Liver (tissue), 9 donors: Measurements from ENCODE around the gene NUP214. TPM values are rescaled to one million over a fixed set of nuclear protein-coding genes. Genes with fewer than 3 reads are reported as not detected.

Experiments
- DNase-seq: peaks from one replicate; pipeline ENCODE4 v3.0.0-alpha.2; 2017; ENCODE audit warnings: low spot score
- H3K27ac ChIP-seq, 2 donors: one replicate each; pipeline ENCODE4 v1.7.0; 2013; ENCODE audit warnings: inconsistent platforms in 2 of 2, low read length in 2 of 2, control low read depth in 1 of 2, low read depth in 1 of 2, mild to moderate bottlenecking in 1 of 2
- H3K27me3 ChIP-seq, 4 donors: one replicate each; pipeline versions ENCODE4 v1.6.1 to v1.7.0; 2013; ENCODE audit warnings: low read length in 3 of 4, inconsistent platforms in 1 of 4, mild to moderate bottlenecking in 1 of 4, moderate library complexity in 1 of 4; ENCODE audit not compliant: control insufficient read depth in 4 of 4, insufficient read depth in 4 of 4
- H3K36me3 ChIP-seq, 4 donors: one replicate each; pipeline versions ENCODE4 v1.6.1 to v1.7.0; 2013; ENCODE audit warnings: low read length in 3 of 4, mild to moderate bottlenecking in 3 of 4, low read depth in 1 of 4, moderate library complexity in 1 of 4; ENCODE audit not compliant: control insufficient read depth in 4 of 4, insufficient read depth in 3 of 4
- H3K4me1 ChIP-seq, 4 donors: one replicate each; pipeline versions ENCODE4 v1.6.1 to v1.7.0; 2013; ENCODE audit warnings: low read length in 3 of 4, mild to moderate bottlenecking in 3 of 4, moderate library complexity in 1 of 4; ENCODE audit not compliant: control insufficient read depth in 4 of 4, insufficient read depth in 4 of 4
- H3K4me3 ChIP-seq, 3 donors: one replicate each; pipeline versions ENCODE4 v1.6.1 to v1.7.0; 2013; ENCODE audit warnings: low read length in 3 of 3, control low read depth in 1 of 3, low read depth in 1 of 3, mild to moderate bottlenecking in 1 of 3
- H3K9ac ChIP-seq, 2 donors: one replicate each; pipeline ENCODE4 v1.7.0; 2013; ENCODE audit warnings: low read length in 2 of 2, mild to moderate bottlenecking in 2 of 2, moderate library complexity in 2 of 2, control low read depth in 1 of 2, low read depth in 1 of 2
- H3K9me3 ChIP-seq, 4 donors: one replicate each; pipeline versions ENCODE4 v1.6.1 to v1.7.0; 2013; ENCODE audit warnings: low read length in 3 of 4; ENCODE audit not compliant: control insufficient read depth in 4 of 4
- ATF3 ChIP-seq: IDR thresholded peaks from 2 replicates; pipeline ENCODE4 v1.6.1; 2016; ENCODE audit warnings: antibody characterized with exemption
- EGR1 ChIP-seq, 2 donors: IDR thresholded peaks; 2 replicates each; pipeline ENCODE4 v1.6.1; 2016 to 2018; ENCODE audit warnings: antibody characterized with exemption in 2 of 2, low read depth in 2 of 2
- FOXA1 ChIP-seq: IDR thresholded peaks from 2 replicates; pipeline ENCODE4 v1.6.1; 2016; ENCODE audit warnings: antibody characterized with exemption
- FOXA2 ChIP-seq: IDR thresholded peaks from 2 replicates; pipeline ENCODE4 v1.6.1; 2016; ENCODE audit warnings: antibody characterized with exemption
- GABPA ChIP-seq, 2 donors: IDR thresholded peaks in 1 of 2; conservative IDR thresholded peaks in 1 of 2; 2 replicates each; pipeline ENCODE4 v1.6.1; 2016; ENCODE audit warnings: antibody characterized with exemption in 2 of 2, mild to moderate bottlenecking in 1 of 2, moderate library complexity in 1 of 2
- HNF4A ChIP-seq, 2 donors: conservative IDR thresholded peaks; 2 replicates each; pipeline ENCODE4 v1.6.1; 2016; ENCODE audit warnings: antibody characterized with exemption in 2 of 2, mild to moderate bottlenecking in 2 of 2
- HNF4G ChIP-seq: IDR thresholded peaks from 2 replicates; pipeline ENCODE4 v1.6.1; 2016; ENCODE audit warnings: antibody characterized with exemption
- JUND ChIP-seq, 2 donors: IDR thresholded peaks; 2 replicates each; pipeline ENCODE4 v1.6.1; 2016; ENCODE audit warnings: antibody characterized with exemption in 2 of 2
- MAX ChIP-seq: IDR thresholded peaks from 2 replicates; pipeline ENCODE4 v1.6.1; 2016; ENCODE audit warnings: antibody characterized with exemption
- NR2F2 ChIP-seq: IDR thresholded peaks from 2 replicates; pipeline ENCODE4 v1.6.1; 2016; ENCODE audit warnings: antibody characterized with exemption
- RAD21 ChIP-seq, 2 donors: IDR thresholded peaks; 2 replicates each; pipeline ENCODE4 v1.6.1; 2016; ENCODE audit warnings: antibody characterized with exemption in 2 of 2, mild to moderate bottlenecking in 2 of 2
- RXRA ChIP-seq, 2 donors: IDR thresholded peaks; 2 replicates each; pipeline ENCODE4 v1.6.1; 2017 to 2018; ENCODE audit warnings: antibody characterized with exemption in 2 of 2, mild to moderate bottlenecking in 1 of 2
- SP1 ChIP-seq: IDR thresholded peaks from 2 replicates; pipeline ENCODE4 v1.6.1; 2018; ENCODE audit warnings: antibody characterized with exemption, mild to moderate bottlenecking
- TAF1 ChIP-seq: conservative IDR thresholded peaks from 2 replicates; pipeline ENCODE4 v1.6.1; 2016; ENCODE audit warnings: antibody characterized with exemption, mild to moderate bottlenecking
- YY1 ChIP-seq: IDR thresholded peaks from 2 replicates; pipeline ENCODE4 v1.6.1; 2016; ENCODE audit warnings: antibody characterized with exemption, mild to moderate bottlenecking
- WGBS: extraction: QIAGEN DNeasy Blood & Tissue Kit; methylation state at CpG from one replicate; pipeline ENCODE4 v1.1.7; 2013; 5-methylcytosine and 5-hydroxymethylcytosine counted together
- polyA plus RNA-seq, 2 donors: library from polyadenylated mRNA; stranded (reverse) in 1 of 2; unstranded in 1 of 2; fragments of 200-250 nt in 1 of 2; fragments of >200 nt in 1 of 2; fragmentation: Nextera tagmentation in 1 of 2; extraction: Ambion mirVana in 1 of 2; gene quantifications; one replicate each; pipeline versions ENCODE4 v1.2.1 to v1.2.3, GENCODE V29; 2013 to 2015
- total RNA-seq, 2 donors: library from RNA; depleted of rRNA; stranded (reverse); fragments of >200 nt; gene quantifications; one replicate each; pipeline ENCODE4 v1.2.3, GENCODE V29; 2014
- TF ChIP-seq, protein P1 (sequence below): IDR thresholded peaks from 2 replicates; pipeline ENCODE4 v1.6.1; 2016; ENCODE audit warnings: antibody characterized with exemption, mild to moderate bottlenecking
- TF ChIP-seq, protein P2 (sequence below): fragments of 150-350 bp; IDR thresholded peaks from 2 replicates; pipeline ENCODE4 v1.5.1; 2017; ENCODE audit warnings: improper control_type of control experiment, low read depth, low read length; ENCODE audit not compliant: missing input control
- donor health status: healthy.
- donor health status: healthy.
- donor health status: healthy.
- donor health status: healthy.
- donor health status: healthy.

NUP214 gene
- total and polyA plus RNA-seq, 4 donors = 8.8 to 19.5 (median 16.5) TPM

GRCh38 chr9:131111186-131111853 lies 14.1 kb upstream of the NUP214 start:
- DNase-seq = no peak
- Histone ChIP-seq H3K27me3 (no peaks in the 10 kb centered on the region), H3K9ac (no peak overlapping the region), H3K9me3 (no peaks in the 10 kb centered on the region), H3K27ac (no peak overlapping the region), H3K4me1 (no peaks in the 10 kb centered on the region), H3K36me3 (no peaks in the 10 kb centered on the region), H3K4me3 (no peak overlapping the region)
- TF ChIP-seq, protein P1, sequence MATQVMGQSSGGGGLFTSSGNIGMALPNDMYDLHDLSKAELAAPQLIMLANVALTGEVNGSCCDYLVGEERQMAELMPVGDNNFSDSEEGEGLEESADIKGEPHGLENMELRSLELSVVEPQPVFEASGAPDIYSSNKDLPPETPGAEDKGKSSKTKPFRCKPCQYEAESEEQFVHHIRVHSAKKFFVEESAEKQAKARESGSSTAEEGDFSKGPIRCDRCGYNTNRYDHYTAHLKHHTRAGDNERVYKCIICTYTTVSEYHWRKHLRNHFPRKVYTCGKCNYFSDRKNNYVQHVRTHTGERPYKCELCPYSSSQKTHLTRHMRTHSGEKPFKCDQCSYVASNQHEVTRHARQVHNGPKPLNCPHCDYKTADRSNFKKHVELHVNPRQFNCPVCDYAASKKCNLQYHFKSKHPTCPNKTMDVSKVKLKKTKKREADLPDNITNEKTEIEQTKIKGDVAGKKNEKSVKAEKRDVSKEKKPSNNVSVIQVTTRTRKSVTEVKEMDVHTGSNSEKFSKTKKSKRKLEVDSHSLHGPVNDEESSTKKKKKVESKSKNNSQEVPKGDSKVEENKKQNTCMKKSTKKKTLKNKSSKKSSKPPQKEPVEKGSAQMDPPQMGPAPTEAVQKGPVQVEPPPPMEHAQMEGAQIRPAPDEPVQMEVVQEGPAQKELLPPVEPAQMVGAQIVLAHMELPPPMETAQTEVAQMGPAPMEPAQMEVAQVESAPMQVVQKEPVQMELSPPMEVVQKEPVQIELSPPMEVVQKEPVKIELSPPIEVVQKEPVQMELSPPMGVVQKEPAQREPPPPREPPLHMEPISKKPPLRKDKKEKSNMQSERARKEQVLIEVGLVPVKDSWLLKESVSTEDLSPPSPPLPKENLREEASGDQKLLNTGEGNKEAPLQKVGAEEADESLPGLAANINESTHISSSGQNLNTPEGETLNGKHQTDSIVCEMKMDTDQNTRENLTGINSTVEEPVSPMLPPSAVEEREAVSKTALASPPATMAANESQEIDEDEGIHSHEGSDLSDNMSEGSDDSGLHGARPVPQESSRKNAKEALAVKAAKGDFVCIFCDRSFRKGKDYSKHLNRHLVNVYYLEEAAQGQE = no peak
- TF ChIP-seq MAX (no peak), TAF1 (no peak), HNF4G (no peak), NR2F2 (no peak), FOXA1 (no peak), ATF3 (no peak), RXRA (IDR thresholded peaks at IDR 0.05) (no peak), SP1 (no peak), GABPA (IDR thresholded peaks at IDR 0.05 in 1 of 2, conservative IDR thresholded peaks at IDR 0.05 in 1 of 2) (no peak), JUND (IDR thresholded peaks at IDR 0.05) (no peak), RAD21 (IDR thresholded peaks at IDR 0.05) (no peak), HNF4A (conservative IDR thresholded peaks at IDR 0.05) (no peak), FOXA2 (no peak), EGR1 (IDR thresholded peaks at IDR 0.05; ENCODE audit: low read depth in 2 of 2) (no peak)
- 65% methylated on average over 10 of the region's 10 CpGs for WGBS

DNA sequence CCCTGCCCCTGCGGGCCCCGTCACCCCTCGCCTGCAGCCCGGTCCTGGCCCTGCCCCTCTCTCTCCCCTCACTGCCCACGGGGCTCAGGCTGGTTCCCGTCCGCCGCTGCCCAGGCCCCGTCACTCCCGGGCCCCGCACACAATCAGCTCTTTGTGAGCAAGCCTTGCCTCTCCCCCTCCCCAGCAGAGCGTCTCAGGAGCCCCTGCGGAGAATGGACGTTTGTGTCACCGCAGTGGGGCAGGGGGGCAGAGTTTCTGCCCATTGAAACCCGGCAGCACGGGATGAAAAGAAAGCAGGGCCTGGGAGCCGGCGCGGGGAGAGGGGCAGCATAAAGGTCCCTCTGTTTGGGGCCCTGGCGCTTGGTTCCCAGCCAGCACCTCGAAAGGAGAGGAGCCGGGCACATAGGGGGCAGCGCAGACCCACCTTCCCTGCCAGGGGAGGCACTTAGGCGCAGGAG lies 13.5 kb upstream of the NUP214 start:
- Histone ChIP-seq H3K27ac (no peak overlapping the region), H3K4me3 (no peak overlapping the region), H3K36me3 (no peaks in the 10 kb centered on the region), H3K9ac (no peak overlapping the region), H3K27me3 (no peaks in the 10 kb centered on the region), H3K9me3 (no peaks in the 10 kb centered on the region), H3K4me1 (no peaks in the 10 kb centered on the region)
- TF ChIP-seq, protein P2, sequence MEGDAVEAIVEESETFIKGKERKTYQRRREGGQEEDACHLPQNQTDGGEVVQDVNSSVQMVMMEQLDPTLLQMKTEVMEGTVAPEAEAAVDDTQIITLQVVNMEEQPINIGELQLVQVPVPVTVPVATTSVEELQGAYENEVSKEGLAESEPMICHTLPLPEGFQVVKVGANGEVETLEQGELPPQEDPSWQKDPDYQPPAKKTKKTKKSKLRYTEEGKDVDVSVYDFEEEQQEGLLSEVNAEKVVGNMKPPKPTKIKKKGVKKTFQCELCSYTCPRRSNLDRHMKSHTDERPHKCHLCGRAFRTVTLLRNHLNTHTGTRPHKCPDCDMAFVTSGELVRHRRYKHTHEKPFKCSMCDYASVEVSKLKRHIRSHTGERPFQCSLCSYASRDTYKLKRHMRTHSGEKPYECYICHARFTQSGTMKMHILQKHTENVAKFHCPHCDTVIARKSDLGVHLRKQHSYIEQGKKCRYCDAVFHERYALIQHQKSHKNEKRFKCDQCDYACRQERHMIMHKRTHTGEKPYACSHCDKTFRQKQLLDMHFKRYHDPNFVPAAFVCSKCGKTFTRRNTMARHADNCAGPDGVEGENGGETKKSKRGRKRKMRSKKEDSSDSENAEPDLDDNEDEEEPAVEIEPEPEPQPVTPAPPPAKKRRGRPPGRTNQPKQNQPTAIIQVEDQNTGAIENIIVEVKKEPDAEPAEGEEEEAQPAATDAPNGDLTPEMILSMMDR = no peak
- TF ChIP-seq RXRA (IDR thresholded peaks at IDR 0.05) (no peak), FOXA2 (no peak), FOXA1 (no peak), EGR1 (IDR thresholded peaks at IDR 0.05; ENCODE audit: low read depth in 2 of 2) (no peak), JUND (IDR thresholded peaks at IDR 0.05) (no peak), NR2F2 (no peak), SP1 (no peak), GABPA (IDR thresholded peaks at IDR 0.05 in 1 of 2, conservative IDR thresholded peaks at IDR 0.05 in 1 of 2) (no peak), YY1 (no peak), HNF4A (conservative IDR thresholded peaks at IDR 0.05) (no peak), ATF3 (no peak), TAF1 (no peak), MAX (no peak)
- TF ChIP-seq, protein P1 = no peak
- DNase-seq = no peak
- 81% methylated on average over 25 of the region's 25 CpGs for WGBS
